ENCODE data around the gene ADAMTS2. TPM values are rescaled to one million over a fixed set of nuclear protein-coding genes. Genes with fewer than 3 reads are reported as not detected.

ADAMTS2 gene
- total RNA-seq, 1 donor from 2014 or later = 23.5 TPM

GRCh38 chr5:179124853-179125788 is 220.1 kb downstream of the ADAMTS2 start:
- no peak for DNase-seq
- peaks cover 6% of the 10 kb centered on the region for H3K9me3 Mint-ChIP-seq (ENCODE audit: unreplicated experiment)
- H3K4me3 Mint-ChIP-seq (ENCODE audit: unreplicated experiment) = no peak overlapping the region
- TF ChIP-seq CTCF (IDR thresholded peaks at IDR 0.05; ENCODE audit: partially characterized antibody, unreplicated experiment) = no peak
- H3K27me3 Mint-ChIP-seq (ENCODE audit: unreplicated experiment) = peaks cover 6% of the 10 kb centered on the region
- H3K4me1 Mint-ChIP-seq (ENCODE audit: low read depth, unreplicated experiment) = no peaks in the 10 kb centered on the region
- peaks cover 3% of the 10 kb centered on the region for H3K36me3 Mint-ChIP-seq (ENCODE audit: unreplicated experiment)
- H3K27ac Mint-ChIP-seq (ENCODE audit: unreplicated experiment) = no peak overlapping the region

- peaks cover 6% of the 10 kb centered on the region for H3K9me3 Mint-ChIP-seq (ENCODE audit: unreplicated experiment)
- H3K27ac Mint-ChIP-seq (ENCODE audit: unreplicated experiment) = no peak overlapping the region
- no peak for TF ChIP-seq CTCF (IDR thresholded peaks at IDR 0.05; ENCODE audit: partially characterized antibody, unreplicated experiment)
- no peak overlapping the region for H3K4me3 Mint-ChIP-seq (ENCODE audit: unreplicated experiment)
- peaks cover 7% of the 10 kb centered on the region for H3K27me3 Mint-ChIP-seq (ENCODE audit: unreplicated experiment)
- no peak for DNase-seq
- H3K4me1 Mint-ChIP-seq (ENCODE audit: low read depth, unreplicated experiment) = no peaks in the 10 kb centered on the region
- H3K36me3 Mint-ChIP-seq (ENCODE audit: unreplicated experiment) = peaks cover 7% of the 10 kb centered on the region
Observed at GRCh38 chr5:179124273-179124852, 220.9 kb downstream of the ADAMTS2 start.

- no peak overlapping the region for H3K27ac Mint-ChIP-seq (ENCODE audit: unreplicated experiment)
- no peak for DNase-seq
- H3K36me3 Mint-ChIP-seq (ENCODE audit: unreplicated experiment) = peaks cover 7% of the 10 kb centered on the region
- H3K27me3 Mint-ChIP-seq (ENCODE audit: unreplicated experiment) = peaks cover 7% of the 10 kb centered on the region
- no peak for TF ChIP-seq CTCF (IDR thresholded peaks at IDR 0.05; ENCODE audit: partially characterized antibody, unreplicated experiment)
- peaks cover 6% of the 10 kb centered on the region for H3K9me3 Mint-ChIP-seq (ENCODE audit: unreplicated experiment)
- no peak overlapping the region for H3K4me3 Mint-ChIP-seq (ENCODE audit: unreplicated experiment)
- no peaks in the 10 kb centered on the region for H3K4me1 Mint-ChIP-seq (ENCODE audit: low read depth, unreplicated experiment)
Observed at GRCh38 chr5:179123491-179124272, 221.6 kb downstream of the ADAMTS2 start.

- Mint-ChIP-seq H3K27me3 (ENCODE audit: unreplicated experiment) (peaks cover 5% of the 10 kb centered on the region), H3K4me3 (ENCODE audit: unreplicated experiment) (no peak overlapping the region), H3K9me3 (ENCODE audit: unreplicated experiment) (peaks cover 4% of the 10 kb centered on the region), H3K27ac (ENCODE audit: unreplicated experiment) (no peak overlapping the region), H3K4me1 (ENCODE audit: low read depth, unreplicated experiment) (no peaks in the 10 kb centered on the region), H3K36me3 (ENCODE audit: unreplicated experiment) (peaks cover 7% of the 10 kb centered on the region)
- no peak for TF ChIP-seq CTCF (IDR thresholded peaks at IDR 0.05; ENCODE audit: partially characterized antibody, unreplicated experiment)
- no peak for DNase-seq
Observed at GRCh38 chr5:179123109-179123426, 222.2 kb downstream of the ADAMTS2 start.

Data from glutamatergic neuron (in vitro differentiated cells).